Muscle layer of duodenum (tissue), 2 donors: Measurements from ENCODE around the gene DDN.

Experiments
- H3K27ac ChIP-seq: one replicate; pipeline ENCODE4 v1.7.0; 2013; ENCODE audit warnings: mild to moderate bottlenecking, low read length
- H3K27me3 ChIP-seq: one replicate; pipeline ENCODE4 v1.7.0; 2013; ENCODE audit warnings: low read depth, mild to moderate bottlenecking, control low read depth, low read length
- H3K36me3 ChIP-seq, 2 donors: one replicate each; pipeline ENCODE4 v1.7.0; 2013; ENCODE audit warnings: low read length in 2 of 2, control low read depth in 1 of 2, mild to moderate bottlenecking in 1 of 2; ENCODE audit not compliant: insufficient read depth in 2 of 2, control insufficient read depth in 1 of 2
- H3K4me1 ChIP-seq, 2 donors: one replicate each; pipeline ENCODE4 v1.7.0; 2013; ENCODE audit warnings: low read length in 2 of 2, mild to moderate bottlenecking in 2 of 2, control low read depth in 1 of 2, moderate library complexity in 1 of 2; ENCODE audit not compliant: insufficient read depth in 2 of 2, control insufficient read depth in 1 of 2
- H3K4me3 ChIP-seq, 2 donors: one replicate each; pipeline ENCODE4 v1.7.0; 2013; ENCODE audit warnings: low read length in 2 of 2, low read depth in 1 of 2, mild to moderate bottlenecking in 1 of 2
- H3K9me3 ChIP-seq, 2 donors: one replicate each; pipeline ENCODE4 v1.7.0; 2013; ENCODE audit warnings: low read length in 2 of 2, control low read depth in 1 of 2, mild to moderate bottlenecking in 1 of 2; ENCODE audit not compliant: control insufficient read depth in 1 of 2
- donor health status: healthy.

DDN gene

DNA sequence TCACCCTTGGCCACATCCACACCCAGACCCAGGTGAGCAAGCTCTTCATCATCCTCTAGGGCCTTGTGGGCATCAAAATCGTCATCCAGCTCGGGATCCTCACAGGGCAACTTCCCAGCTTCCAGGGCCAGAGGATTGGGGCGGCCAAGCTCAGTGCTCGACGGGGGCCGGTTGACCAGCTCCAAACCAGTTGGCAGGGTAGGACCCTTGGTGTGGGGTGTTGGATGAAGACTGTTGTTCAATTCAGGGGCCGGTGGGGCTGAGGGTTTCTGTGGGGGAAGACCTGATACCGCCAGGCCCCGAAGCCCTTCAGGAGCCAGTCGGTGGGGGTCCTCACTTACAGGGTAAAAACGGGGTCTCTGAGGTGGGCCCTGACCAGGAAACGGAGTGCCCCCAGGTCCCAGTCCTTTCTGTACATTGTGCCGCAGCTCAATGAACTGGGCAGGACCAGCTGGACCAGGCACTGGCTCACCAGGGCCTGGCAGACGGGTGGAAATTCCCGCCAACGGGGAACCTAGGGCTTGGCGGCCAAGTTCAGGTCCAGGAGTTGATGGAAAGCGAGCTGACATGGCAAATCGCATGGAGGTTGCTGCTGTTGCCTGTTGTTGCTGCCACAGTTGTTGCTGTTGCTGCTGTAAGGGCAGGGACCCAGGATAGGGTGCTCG lies 39.2 kb upstream of the DDN start:
- no peaks in the 10 kb centered on the region for H3K27me3 ChIP-seq
- no peaks in the 10 kb centered on the region for H3K9me3 ChIP-seq
- H3K4me3 ChIP-seq: no peak overlapping the region
- peaks cover 71 to 87% of the 10 kb centered on the region in 2 donors for H3K36me3 ChIP-seq
- peaks cover 0 to 2% of the 10 kb centered on the region in 2 donors for H3K4me1 ChIP-seq
- H3K27ac ChIP-seq: no peak overlapping the region

GRCh38 chr12:49037947-49038237 lies 38.7 kb upstream of the DDN start:
- Histone ChIP-seq H3K9me3 (no peaks in the 10 kb centered on the region), H3K27me3 (no peaks in the 10 kb centered on the region), H3K4me3 (no peak overlapping the region), H3K27ac (no peak overlapping the region), H3K4me1 (peaks cover 0 to 7% of the 10 kb centered on the region in 2 donors), H3K36me3 (peaks cover 71 to 87% of the 10 kb centered on the region in 2 donors)

DNA sequence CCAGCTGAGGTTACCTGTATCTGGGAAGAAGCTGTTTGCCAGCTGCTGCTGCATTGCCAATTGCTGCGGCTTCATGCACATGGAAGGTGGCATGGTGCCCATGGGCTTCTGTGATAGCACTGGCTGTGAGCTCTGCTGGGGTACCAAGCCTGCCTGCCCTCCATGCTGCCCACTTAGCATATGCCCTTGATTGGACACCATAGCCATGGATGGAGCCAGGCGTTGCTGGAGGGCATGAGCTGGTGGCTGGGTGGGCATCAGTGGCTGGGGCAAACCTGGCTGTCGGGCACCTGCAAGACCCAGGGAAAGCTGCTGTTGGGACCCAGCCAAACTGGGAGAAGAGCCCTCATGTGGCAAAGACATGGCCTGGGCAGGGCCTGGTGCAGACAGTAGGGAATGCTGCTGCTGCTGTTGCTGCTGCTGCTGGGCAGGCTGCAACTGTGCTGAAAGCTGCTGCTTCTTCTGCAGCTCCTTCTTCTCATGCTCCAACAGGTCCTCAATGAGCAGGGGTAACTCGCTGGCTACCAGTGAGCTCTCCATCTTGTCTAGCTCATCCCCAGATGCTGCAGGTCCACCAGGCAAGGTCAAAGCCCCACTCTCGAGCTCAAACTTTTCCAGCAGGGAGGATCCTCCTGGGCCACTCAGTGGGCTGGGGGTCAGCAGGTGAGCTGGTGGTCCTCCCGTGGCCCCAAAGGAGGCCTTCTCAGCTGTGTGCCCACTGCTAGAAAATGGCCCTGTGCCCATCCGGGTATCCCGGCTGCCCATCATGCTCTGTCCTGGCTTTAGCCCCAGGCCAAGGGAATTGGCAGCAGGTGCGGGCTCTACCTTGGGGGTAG lies 38.2 kb upstream of the DDN start:
- H3K4me3 ChIP-seq: no peak overlapping the region
- H3K27ac ChIP-seq: no peak overlapping the region
- no peaks in the 10 kb centered on the region for H3K9me3 ChIP-seq
- peaks cover 70 to 87% of the 10 kb centered on the region in 2 donors for H3K36me3 ChIP-seq
- peaks cover 0 to 13% of the 10 kb centered on the region in 2 donors for H3K4me1 ChIP-seq
- H3K27me3 ChIP-seq: no peaks in the 10 kb centered on the region

DNA sequence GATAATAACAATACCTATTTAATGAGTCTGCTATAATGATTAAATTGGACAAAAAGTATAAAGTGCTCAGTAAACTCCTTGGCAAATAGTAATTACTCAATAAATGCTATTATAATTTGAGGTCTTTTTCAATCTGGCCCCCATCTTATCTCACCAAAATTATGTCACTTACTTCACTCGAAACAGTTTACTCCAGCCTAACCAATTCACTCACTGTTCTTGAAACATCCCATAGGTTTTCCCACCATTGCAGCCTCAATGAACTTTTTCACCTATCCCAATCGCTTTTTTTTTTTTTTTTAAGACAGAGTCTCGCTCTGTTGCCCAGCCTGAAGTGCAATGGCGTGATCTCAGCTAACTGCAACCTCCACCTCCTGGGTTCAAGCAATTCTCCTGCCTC lies 36.9 kb upstream of the DDN start:
- H3K27ac ChIP-seq: no peak overlapping the region
- H3K9me3 ChIP-seq: no peaks in the 10 kb centered on the region
- H3K4me3 ChIP-seq: no peak overlapping the region
- H3K4me1 ChIP-seq: peaks cover 0 to 17% of the 10 kb centered on the region in 2 donors
- peaks cover 72 to 86% of the 10 kb centered on the region in 2 donors for H3K36me3 ChIP-seq
- H3K27me3 ChIP-seq: no peaks in the 10 kb centered on the region

GRCh38 chr12:49034286-49034622 lies 35.1 kb upstream of the DDN start:
- Histone ChIP-seq H3K4me1 (peaks cover 0 to 17% of the 10 kb centered on the region in 2 donors), H3K27me3 (no peaks in the 10 kb centered on the region), H3K4me3 (no peak overlapping the region), H3K27ac (no peak overlapping the region), H3K9me3 (no peaks in the 10 kb centered on the region), H3K36me3 (peaks cover 78 to 82% of the 10 kb centered on the region in 2 donors)

DNA sequence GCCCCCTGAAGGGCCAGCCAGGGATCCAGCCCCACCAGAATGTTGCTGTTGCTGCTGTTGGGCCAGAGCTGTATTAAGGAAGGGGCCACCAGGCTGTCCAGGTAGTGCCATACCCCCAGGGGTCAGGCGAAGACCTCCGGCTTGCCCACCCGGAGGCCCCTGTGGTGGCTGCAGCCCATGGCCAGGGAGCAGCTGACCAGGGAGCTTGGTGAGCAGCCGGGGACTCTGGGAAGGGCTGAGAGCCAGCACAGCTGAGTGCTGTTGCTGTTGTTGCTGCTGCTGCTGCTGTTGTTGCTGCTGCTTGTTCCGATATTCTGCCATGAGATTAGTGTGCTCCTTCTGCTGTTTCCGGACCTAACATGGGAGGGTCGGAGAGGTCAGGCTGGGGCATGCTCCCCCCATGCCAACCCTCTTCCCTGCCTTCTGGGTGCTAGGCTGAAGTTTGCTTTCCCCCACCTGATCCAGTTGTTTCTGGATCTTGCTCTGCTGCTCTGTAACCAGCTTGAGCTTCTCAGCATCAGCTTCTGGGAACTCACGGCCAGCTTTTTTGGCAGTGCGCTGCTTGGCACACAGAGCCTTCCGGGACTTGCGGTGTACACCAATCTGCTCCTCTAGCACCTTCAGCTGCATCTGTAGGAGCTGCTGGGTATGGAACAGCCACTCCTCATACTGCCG lies 34.6 kb upstream of the DDN start:
- Histone ChIP-seq H3K4me1 (peaks cover 0 to 17% of the 10 kb centered on the region in 2 donors), H3K9me3 (no peaks in the 10 kb centered on the region), H3K27me3 (no peaks in the 10 kb centered on the region), H3K27ac (no peak overlapping the region), H3K36me3 (peaks cover 78 to 82% of the 10 kb centered on the region in 2 donors), H3K4me3 (no peak overlapping the region)

- Histone ChIP-seq H3K4me3 (no peak overlapping the region), H3K36me3 (peaks cover 79 to 82% of the 10 kb centered on the region in 2 donors), H3K27ac (no peak overlapping the region)
These were observed 33.7 kb upstream of the DDN start for GRCh38 chr12:49032679-49033447.

GRCh38 chr12:49032276-49032675 lies 33.1 kb upstream of the DDN start:
- H3K36me3 ChIP-seq: peaks cover 79 to 82% of the 10 kb centered on the region in 2 donors

More at GRCh38 chr12:49032679-49033447, 33.7 kb upstream of the DDN start:
- Histone ChIP-seq H3K9me3 (no peaks in the 10 kb centered on the region), H3K27me3 (no peaks in the 10 kb centered on the region), H3K4me1 (peaks cover 0 to 17% of the 10 kb centered on the region in 2 donors)

DNA sequence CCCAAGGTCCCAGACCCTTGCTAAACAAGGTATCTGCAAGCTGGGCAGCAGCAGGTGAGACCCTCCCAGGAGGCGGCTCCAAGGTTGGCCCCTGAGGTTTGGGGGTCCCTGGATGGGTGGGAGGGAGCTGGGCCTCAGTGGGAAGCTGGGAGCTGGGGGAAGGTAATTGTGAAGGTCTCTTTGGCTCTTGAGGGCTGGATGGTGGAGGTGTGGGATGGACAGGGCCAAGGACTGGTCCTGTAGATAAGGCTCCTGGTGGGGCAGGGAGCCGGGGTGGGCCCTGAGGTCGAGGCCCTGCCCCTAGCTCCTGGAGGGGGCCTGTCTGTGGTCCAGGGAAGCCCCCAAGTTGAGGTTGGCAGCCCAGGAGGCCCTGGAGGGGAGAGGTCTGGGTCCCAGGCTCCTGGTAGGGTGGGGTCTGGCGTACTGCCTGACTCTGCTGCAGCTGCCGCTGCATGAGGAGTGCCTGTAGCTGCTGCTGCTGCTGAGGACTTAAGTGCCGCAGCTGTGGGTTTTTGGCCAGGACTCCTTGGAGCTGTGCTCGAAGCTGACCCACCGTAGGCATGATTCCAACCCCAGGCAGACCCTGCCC lies 32.5 kb upstream of the DDN start:
- H3K9me3 ChIP-seq: no peaks in the 10 kb centered on the region
- no peaks in the 10 kb centered on the region for H3K27me3 ChIP-seq
- peaks cover 74 to 82% of the 10 kb centered on the region in 2 donors for H3K36me3 ChIP-seq
- peaks cover 0 to 17% of the 10 kb centered on the region in 2 donors for H3K4me1 ChIP-seq
- H3K4me3 ChIP-seq: no peak overlapping the region
- H3K27ac ChIP-seq: no peak overlapping the region

More at GRCh38 chr12:49032276-49032675, 33.1 kb upstream of the DDN start:
- Histone ChIP-seq H3K4me1 (peaks cover 0 to 17% of the 10 kb centered on the region in 2 donors), H3K4me3 (no peak overlapping the region), H3K27me3 (no peaks in the 10 kb centered on the region), H3K27ac (no peak overlapping the region), H3K9me3 (no peaks in the 10 kb centered on the region)

DNA sequence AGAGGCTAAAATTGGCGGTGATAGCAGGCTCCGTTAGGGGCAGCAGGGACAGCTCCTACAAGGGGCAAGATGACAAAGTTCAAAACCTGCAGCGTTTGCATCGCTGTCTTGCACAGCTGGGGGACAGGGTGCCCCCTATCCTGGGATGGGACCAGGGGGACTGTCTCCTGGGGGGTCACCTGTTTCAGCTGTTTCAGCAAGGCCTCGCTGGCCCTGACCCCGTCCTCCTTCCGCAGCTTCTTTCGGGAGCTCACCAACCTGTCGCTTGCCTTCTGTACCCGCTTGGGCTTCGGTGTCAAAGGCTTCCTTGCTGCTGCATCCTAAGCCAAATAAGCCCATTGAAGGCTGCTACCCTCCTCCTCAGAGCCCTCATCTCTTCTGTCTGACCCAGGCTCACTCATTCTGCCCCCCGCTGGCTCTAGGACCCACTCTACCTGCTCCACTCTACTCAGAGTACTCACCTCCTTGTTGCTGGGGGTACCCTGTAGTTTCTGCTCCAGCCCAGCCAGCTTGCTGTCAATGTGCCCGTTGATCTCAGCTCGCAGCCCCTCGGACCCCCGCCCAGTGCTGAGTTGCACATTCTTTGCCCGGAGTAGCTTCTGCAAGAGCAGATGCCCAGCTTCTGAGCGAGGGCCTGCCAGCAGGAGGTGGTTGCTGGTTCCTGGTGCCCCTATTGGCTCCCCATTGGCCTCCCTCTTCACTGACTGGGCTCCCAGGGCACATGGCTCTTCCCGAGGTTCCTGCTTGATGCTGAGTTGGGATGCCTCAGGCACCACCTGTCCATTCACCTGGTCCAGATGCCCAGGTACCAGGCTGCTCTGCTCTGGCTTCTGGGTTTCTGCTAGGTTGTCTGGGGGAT lies 31.8 kb upstream of the DDN start:
- H3K9me3 ChIP-seq: no peaks in the 10 kb centered on the region
- no peaks in the 10 kb centered on the region for H3K27me3 ChIP-seq
- peaks cover 0 to 17% of the 10 kb centered on the region in 2 donors for H3K4me1 ChIP-seq
- H3K36me3 ChIP-seq: peaks cover 79 to 88% of the 10 kb centered on the region in 2 donors
- no peak overlapping the region for H3K27ac ChIP-seq
- no peak overlapping the region for H3K4me3 ChIP-seq
